HepG2 (cell line): Measurements from ENCODE around the gene PRKG1. TPM values are rescaled to one million over a fixed set of nuclear protein-coding genes. Genes with fewer than 3 reads are reported as not detected.

Source experiments
- ATAC-seq: fragments of 200-7000 bp; cut with Tn5 transposase; 3 replicates; pipeline ENCODE4 v1.9.1; 2020; ENCODE audit warnings: mild to moderate bottlenecking, moderate library complexity
- BruUV-seq: library from RNA; stranded (reverse); fragments of 400-500 nt; replicated peaks from 2 replicates; lab custom pipeline; 2021; lab: Mats Ljungman, UMichigan
- CTCF ChIA-PET: fragments of 300-600 bp; formaldehyde crosslinking; extraction: SDS; loops from one replicate; lab custom pipeline; 2021; ENCODE audit warnings: low total read pairs, inconsistent platforms, low intra/inter-chr PET ratio; lab: Yijun Ruan, JAX
- POLR2A ChIA-PET: fragments of 350-600 bp; sonication (Branson Sonifier 250); formaldehyde crosslinking; loops from one replicate; lab custom pipeline; 2020; ENCODE audit warnings: antibody characterized with exemption, inconsistent platforms; lab: Yijun Ruan, JAX
- DNase-seq: peaks from one replicate; pipeline ENCODE4 v3.0.0-alpha.2; 2015; ENCODE audit warnings: low spot score
- FAIRE-seq: peaks from 3 replicates; lab custom pipeline; 2011; peaks lifted over from hg19 to GRCh38; lab: Jason Lieb, UNC
- H2AFZ ChIP-seq: one replicate; pipeline ENCODE4 v1.6.1; 2011; ENCODE audit warnings: low read length, inconsistent platforms
- H3K27ac ChIP-seq: fragments of 300-600 bp; 3 replicates; pipeline ENCODE4 v1.8.0; 2011; ENCODE audit warnings: mixed run types, mild to moderate bottlenecking, mixed read lengths, low read length, inconsistent platforms; ENCODE audit not compliant: insufficient read depth; ENCODE audit errors: extremely low read length
- H3K27me3 ChIP-seq, 2 experiments: fragments of 200-600 bp in 1 of 2; 2 replicates in 1 of 2; 3 replicates in 1 of 2; pipeline versions ENCODE4 v1.6.0 to v1.8.0; 2011; ENCODE audit warnings: low read length in 2 of 2, mild to moderate bottlenecking in 2 of 2, moderate library complexity in 2 of 2, inconsistent platforms in 1 of 2; ENCODE audit not compliant: insufficient read depth in 2 of 2, control insufficient read depth in 1 of 2
- H3K36me3 ChIP-seq, 2 experiments: fragments of 200-600 bp in 1 of 2; replicated peaks in 1 of 2; 2 replicates in 1 of 2; 3 replicates in 1 of 2; pipeline versions ENCODE4 v1.5.1 to v1.8.0; 2011; ENCODE audit warnings: low read length in 2 of 2, inconsistent platforms in 1 of 2; ENCODE audit not compliant: insufficient read depth in 2 of 2, control insufficient read depth in 1 of 2
- H3K4me1 ChIP-seq: 2 replicates; pipeline ENCODE4 v1.5.1; 2012; ENCODE audit warnings: low read length, inconsistent platforms; ENCODE audit not compliant: insufficient read depth
- H3K4me2 ChIP-seq: 2 replicates; pipeline ENCODE4 v1.6.0; 2011; ENCODE audit warnings: low read depth, low read length, inconsistent platforms
- H3K4me3 ChIP-seq, 3 experiments: fragments of 200-600 bp in 1 of 3; sonication (generic), shearing (Covaris generic) in 1 of 3; replicated peaks in 1 of 3; 2 replicates each; pipeline ENCODE4 v1.5.1; 2011 to 2016; ENCODE audit warnings: low read length in 3 of 3, inconsistent platforms in 2 of 3, low read depth in 2 of 3, mild to moderate bottlenecking in 2 of 3, control low read depth in 1 of 3, mixed read lengths in 1 of 3; ENCODE audit not compliant: insufficient read depth in 1 of 3
- H3K79me2 ChIP-seq: one replicate; pipeline ENCODE4 v1.6.1; 2011; ENCODE audit warnings: low read length, inconsistent platforms; ENCODE audit not compliant: insufficient read depth
- H3K9ac ChIP-seq: 2 replicates; pipeline ENCODE4 v1.6.0; 2011; ENCODE audit warnings: mild to moderate bottlenecking, low read depth, low read length, inconsistent platforms; ENCODE audit not compliant: insufficient read depth
- H3K9me3 ChIP-seq: 2 replicates; pipeline ENCODE4 v1.5.1; 2012; ENCODE audit warnings: mild to moderate bottlenecking, low read length
- H4K20me1 ChIP-seq: 2 replicates; pipeline ENCODE4 v1.6.0; 2011; ENCODE audit warnings: inconsistent platforms, mild to moderate bottlenecking, low read length, moderate library complexity; ENCODE audit not compliant: insufficient read depth
- BCL6 ChIP-seq: IDR thresholded peaks from 2 replicates; pipeline ENCODE4 v1.6.1; 2016; ENCODE audit warnings: missing genetic modification reagents, missing compliant biosample characterization
- CC2D1A ChIP-seq: sonication (generic); formaldehyde crosslinking; IDR thresholded peaks from 2 replicates; pipeline ENCODE4 v1.8.1; 2023; ENCODE audit warnings: mild to moderate bottlenecking, missing genetic modification reagents
- MYC ChIP-seq: sonication (generic); formaldehyde crosslinking; IDR thresholded peaks from 2 replicates; pipeline ENCODE4 v1.9.0; 2021; ENCODE audit warnings: missing genetic modification reagents, borderline replicate concordance
- PHF5A ChIP-seq: IDR thresholded peaks from one replicate; pipeline ENCODE4 v1.6.1; 2018; ENCODE audit warnings: low read depth, missing genetic modification reagents; ENCODE audit not compliant: unreplicated experiment
- REXO4 ChIP-seq: sonication (generic); formaldehyde crosslinking; IDR thresholded peaks from 2 replicates; pipeline ENCODE4 v1.8.0; 2022; ENCODE audit warnings: missing genetic modification reagents, mild to moderate bottlenecking, borderline replicate concordance
- ZNF160 ChIP-seq: sonication (generic); formaldehyde crosslinking; IDR thresholded peaks from 2 replicates; pipeline ENCODE4 v1.8.0; 2022; ENCODE audit warnings: mild to moderate bottlenecking, inconsistent platforms, missing genetic modification reagents
- WGBS: methylation state at CpG from one replicate; pipeline ENCODE4 v1.1.6; 2017; ENCODE audit warnings: low lambda C conversion rate; 5-methylcytosine and 5-hydroxymethylcytosine counted together
- in situ Hi-C: cut with HindIII; loops from 2 replicates; pipeline ENCODE4 v1.10.0; 2017; ENCODE audit warnings: low pct_unique_long_range_greater_than_20kb; ENCODE audit not compliant: extremely low pct_ligation_motif_present
- intact Hi-C: fragments of 100-400 bp; cut with micrococcal nuclease; formaldehyde crosslinking; loops from one replicate; pipeline ENCODE4 v1.10.0; 2022; ENCODE audit not compliant: unreplicated experiment
- polyA plus RNA-seq, 8 experiments: library from polyadenylated mRNA; depleted of rRNA in 3 of 8; stranded (reverse) in 7 of 8; unstranded in 1 of 8; fragments of >200 nt; fragmentation: Illumina TruSeq in 4 of 8; extraction: Trizol in 4 of 8; gene quantifications; 2 replicates each; pipeline versions ENCODE4 v1.2.1 to v1.2.3, GENCODE V29; 2011 to 2016; ENCODE audit warnings: low read depth in 4 of 8, missing spikeins in 1 of 8, mixed read lengths in 1 of 8; ENCODE audit not compliant: insufficient read depth in 1 of 8
- total RNA-seq, 5 experiments: library from RNA; depleted of rRNA; stranded (reverse); fragments of >200 nt; fragmentation: Illumina TruSeq; extraction: Trizol; gene quantifications; 2 replicates each; pipeline ENCODE4 v1.2.3, GENCODE V29; 2016; ENCODE audit warnings: low read depth in 1 of 5
- TF ChIP-seq, protein P1 (sequence below): sonication (generic); formaldehyde crosslinking; IDR thresholded peaks from 2 replicates; pipeline ENCODE4 v1.5.0; 2020; ENCODE audit warnings: mild to moderate bottlenecking, missing genetic modification reagents, borderline replicate concordance
- TF ChIP-seq, protein P2 (sequence below): sonication (generic); formaldehyde crosslinking; IDR thresholded peaks from 2 replicates; pipeline ENCODE4 v1.5.1; 2020; ENCODE audit warnings: mild to moderate bottlenecking, missing genetic modification reagents, borderline replicate concordance
- TF ChIP-seq, protein P3 (sequence below): sonication (generic); formaldehyde crosslinking; IDR thresholded peaks from 2 replicates; pipeline ENCODE4 v1.4.0; 2020; ENCODE audit warnings: low read depth, mild to moderate bottlenecking, missing genetic modification reagents

PRKG1 gene
- total and polyA plus RNA-seq, 2 of the 13 experiments (the other 11 are each of a cell fraction or from before 2014, with no cell fraction given), result 0.01 TPM; not detected in 1

DNA sequence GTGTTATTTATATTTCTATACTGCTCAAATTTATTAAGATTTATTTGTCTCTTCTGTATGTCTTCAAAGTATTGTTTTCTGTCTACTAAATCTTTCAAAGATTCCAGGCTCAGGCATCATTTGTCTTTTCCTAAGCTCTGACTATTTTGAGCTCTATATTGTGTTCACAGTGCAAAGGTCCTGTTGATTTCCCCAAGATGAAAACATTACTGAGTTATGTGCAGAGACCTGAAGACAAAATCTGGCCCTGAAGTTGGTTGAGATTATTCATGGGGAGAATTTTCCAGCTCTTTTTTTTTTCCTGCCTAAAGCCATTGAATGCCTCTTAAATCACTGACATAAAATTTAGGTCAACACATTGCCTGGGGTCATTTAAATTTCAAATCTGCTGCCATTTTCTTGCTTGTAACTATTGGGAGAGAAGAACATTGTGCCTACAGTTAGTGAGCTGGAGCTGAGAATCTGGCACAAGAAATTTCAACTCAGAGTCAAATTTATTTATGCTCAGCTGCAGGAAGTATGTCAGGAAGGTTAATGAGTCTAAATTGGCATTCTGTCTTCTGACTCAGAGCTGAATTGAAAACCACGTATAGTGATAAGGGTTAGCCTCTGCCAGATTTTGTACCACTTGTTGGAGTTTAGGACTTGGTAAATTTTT lies 593.5 kb downstream of the PRKG1 start:
- no peak for FAIRE-seq
- TF ChIP-seq PHF5A (CRISPR knock-in tag), result no peak
- no peak for TF ChIP-seq MYC (CRISPR knock-in tag)
- no peak for TF ChIP-seq ZNF160 (CRISPR knock-in tag)
- TF ChIP-seq, protein P1, sequence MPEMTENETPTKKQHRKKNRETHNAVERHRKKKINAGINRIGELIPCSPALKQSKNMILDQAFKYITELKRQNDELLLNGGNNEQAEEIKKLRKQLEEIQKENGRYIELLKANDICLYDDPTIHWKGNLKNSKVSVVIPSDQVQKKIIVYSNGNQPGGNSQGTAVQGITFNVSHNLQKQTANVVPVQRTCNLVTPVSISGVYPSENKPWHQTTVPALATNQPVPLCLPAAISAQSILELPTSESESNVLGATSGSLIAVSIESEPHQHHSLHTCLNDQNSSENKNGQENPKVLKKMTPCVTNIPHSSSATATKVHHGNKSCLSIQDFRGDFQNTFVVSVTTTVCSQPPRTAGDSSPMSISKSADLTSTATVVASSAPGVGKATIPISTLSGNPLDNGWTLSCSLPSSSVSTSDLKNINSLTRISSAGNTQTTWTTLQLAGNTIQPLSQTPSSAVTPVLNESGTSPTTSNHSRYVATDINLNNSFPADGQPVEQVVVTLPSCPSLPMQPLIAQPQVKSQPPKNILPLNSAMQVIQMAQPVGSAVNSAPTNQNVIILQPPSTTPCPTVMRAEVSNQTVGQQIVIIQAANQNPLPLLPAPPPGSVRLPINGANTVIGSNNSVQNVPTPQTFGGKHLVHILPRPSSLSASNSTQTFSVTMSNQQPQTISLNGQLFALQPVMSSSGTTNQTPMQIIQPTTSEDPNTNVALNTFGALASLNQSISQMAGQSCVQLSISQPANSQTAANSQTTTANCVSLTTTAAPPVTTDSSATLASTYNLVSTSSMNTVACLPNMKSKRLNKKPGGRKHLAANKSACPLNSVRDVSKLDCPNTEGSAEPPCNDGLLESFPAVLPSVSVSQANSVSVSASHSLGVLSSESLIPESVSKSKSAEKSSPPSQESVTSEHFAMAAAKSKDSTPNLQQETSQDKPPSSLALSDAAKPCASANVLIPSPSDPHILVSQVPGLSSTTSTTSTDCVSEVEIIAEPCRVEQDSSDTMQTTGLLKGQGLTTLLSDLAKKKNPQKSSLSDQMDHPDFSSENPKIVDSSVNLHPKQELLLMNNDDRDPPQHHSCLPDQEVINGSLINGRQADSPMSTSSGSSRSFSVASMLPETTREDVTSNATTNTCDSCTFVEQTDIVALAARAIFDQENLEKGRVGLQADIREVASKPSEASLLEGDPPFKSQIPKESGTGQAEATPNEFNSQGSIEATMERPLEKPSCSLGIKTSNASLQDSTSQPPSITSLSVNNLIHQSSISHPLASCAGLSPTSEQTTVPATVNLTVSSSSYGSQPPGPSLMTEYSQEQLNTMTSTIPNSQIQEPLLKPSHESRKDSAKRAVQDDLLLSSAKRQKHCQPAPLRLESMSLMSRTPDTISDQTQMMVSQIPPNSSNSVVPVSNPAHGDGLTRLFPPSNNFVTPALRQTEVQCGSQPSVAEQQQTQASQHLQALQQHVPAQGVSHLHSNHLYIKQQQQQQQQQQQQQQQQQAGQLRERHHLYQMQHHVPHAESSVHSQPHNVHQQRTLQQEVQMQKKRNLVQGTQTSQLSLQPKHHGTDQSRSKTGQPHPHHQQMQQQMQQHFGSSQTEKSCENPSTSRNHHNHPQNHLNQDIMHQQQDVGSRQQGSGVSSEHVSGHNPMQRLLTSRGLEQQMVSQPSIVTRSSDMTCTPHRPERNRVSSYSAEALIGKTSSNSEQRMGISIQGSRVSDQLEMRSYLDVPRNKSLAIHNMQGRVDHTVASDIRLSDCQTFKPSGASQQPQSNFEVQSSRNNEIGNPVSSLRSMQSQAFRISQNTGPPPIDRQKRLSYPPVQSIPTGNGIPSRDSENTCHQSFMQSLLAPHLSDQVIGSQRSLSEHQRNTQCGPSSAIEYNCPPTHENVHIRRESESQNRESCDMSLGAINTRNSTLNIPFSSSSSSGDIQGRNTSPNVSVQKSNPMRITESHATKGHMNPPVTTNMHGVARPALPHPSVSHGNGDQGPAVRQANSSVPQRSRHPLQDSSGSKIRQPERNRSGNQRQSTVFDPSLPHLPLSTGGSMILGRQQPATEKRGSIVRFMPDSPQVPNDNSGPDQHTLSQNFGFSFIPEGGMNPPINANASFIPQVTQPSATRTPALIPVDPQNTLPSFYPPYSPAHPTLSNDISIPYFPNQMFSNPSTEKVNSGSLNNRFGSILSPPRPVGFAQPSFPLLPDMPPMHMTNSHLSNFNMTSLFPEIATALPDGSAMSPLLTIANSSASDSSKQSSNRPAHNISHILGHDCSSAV (CRISPR knock-in tag), result no peak
- TF ChIP-seq REXO4 (CRISPR knock-in tag), result no peak
- no peak for TF ChIP-seq CC2D1A (CRISPR knock-in tag)
- TF ChIP-seq, protein P2, sequence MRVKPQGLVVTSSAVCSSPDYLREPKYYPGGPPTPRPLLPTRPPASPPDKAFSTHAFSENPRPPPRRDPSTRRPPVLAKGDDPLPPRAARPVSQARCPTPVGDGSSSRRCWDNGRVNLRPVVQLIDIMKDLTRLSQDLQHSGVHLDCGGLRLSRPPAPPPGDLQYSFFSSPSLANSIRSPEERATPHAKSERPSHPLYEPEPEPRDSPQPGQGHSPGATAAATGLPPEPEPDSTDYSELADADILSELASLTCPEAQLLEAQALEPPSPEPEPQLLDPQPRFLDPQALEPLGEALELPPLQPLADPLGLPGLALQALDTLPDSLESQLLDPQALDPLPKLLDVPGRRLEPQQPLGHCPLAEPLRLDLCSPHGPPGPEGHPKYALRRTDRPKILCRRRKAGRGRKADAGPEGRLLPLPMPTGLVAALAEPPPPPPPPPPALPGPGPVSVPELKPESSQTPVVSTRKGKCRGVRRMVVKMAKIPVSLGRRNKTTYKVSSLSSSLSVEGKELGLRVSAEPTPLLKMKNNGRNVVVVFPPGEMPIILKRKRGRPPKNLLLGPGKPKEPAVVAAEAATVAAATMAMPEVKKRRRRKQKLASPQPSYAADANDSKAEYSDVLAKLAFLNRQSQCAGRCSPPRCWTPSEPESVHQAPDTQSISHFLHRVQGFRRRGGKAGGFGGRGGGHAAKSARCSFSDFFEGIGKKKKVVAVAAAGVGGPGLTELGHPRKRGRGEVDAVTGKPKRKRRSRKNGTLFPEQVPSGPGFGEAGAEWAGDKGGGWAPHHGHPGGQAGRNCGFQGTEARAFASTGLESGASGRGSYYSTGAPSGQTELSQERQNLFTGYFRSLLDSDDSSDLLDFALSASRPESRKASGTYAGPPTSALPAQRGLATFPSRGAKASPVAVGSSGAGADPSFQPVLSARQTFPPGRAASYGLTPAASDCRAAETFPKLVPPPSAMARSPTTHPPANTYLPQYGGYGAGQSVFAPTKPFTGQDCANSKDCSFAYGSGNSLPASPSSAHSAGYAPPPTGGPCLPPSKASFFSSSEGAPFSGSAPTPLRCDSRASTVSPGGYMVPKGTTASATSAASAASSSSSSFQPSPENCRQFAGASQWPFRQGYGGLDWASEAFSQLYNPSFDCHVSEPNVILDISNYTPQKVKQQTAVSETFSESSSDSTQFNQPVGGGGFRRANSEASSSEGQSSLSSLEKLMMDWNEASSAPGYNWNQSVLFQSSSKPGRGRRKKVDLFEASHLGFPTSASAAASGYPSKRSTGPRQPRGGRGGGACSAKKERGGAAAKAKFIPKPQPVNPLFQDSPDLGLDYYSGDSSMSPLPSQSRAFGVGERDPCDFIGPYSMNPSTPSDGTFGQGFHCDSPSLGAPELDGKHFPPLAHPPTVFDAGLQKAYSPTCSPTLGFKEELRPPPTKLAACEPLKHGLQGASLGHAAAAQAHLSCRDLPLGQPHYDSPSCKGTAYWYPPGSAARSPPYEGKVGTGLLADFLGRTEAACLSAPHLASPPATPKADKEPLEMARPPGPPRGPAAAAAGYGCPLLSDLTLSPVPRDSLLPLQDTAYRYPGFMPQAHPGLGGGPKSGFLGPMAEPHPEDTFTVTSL (CRISPR knock-in tag), result no peak
- TF ChIP-seq, protein P3, sequence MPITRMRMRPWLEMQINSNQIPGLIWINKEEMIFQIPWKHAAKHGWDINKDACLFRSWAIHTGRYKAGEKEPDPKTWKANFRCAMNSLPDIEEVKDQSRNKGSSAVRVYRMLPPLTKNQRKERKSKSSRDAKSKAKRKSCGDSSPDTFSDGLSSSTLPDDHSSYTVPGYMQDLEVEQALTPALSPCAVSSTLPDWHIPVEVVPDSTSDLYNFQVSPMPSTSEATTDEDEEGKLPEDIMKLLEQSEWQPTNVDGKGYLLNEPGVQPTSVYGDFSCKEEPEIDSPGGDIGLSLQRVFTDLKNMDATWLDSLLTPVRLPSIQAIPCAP (CRISPR knock-in tag), result no peak
- no peak for TF ChIP-seq BCL6 (CRISPR knock-in tag)

More for the DNA sequence above, 593.5 kb downstream of the PRKG1 start:
- Histone ChIP-seq H2AFZ (no peak overlapping the region), H4K20me1 (no peaks in the 10 kb centered on the region), H3K9ac (no peak overlapping the region), H3K9me3 (peaks cover 5% of the 10 kb centered on the region), H3K27ac (no peak overlapping the region), H3K79me2 (no peaks in the 10 kb centered on the region), H3K4me3 (no peak overlapping the region), H3K36me3 (no peaks in the 10 kb centered on the region), H3K27me3 (no peaks in the 10 kb centered on the region; a peak in 1 of 5 replicates), H3K4me2 (no peak overlapping the region), H3K4me1 (no peaks in the 10 kb centered on the region)
- ATAC-seq (no peak), DNase-seq (no peak)
- in situ Hi-C loops, result no loop called here
- ChIA-PET CTCF (no interaction called here), POLR2A (no interaction called here)
- BruUV-seq, result no TSS peak
- intact Hi-C loops, result no loop called here
- 0% methylated on average over 1 of the region's 1 CpG for WGBS
